Right cardiac atrium (tissue), 5 donors: Measurements from ENCODE around the gene TUBGCP5. TPM values are rescaled to one million over a fixed set of nuclear protein-coding genes. Genes with fewer than 3 reads are reported as not detected.
"Not testable (repeated sequence)": the region's sequence is repeated elsewhere in the genome, so short reads cannot be mapped to it uniquely, and the experiment has no call there.

Experiments used
- ATAC-seq, 2 donors: fragments of 200-7000 bp; cut with Tn5 transposase; one replicate each; pipeline versions ENCODE4 v1.8.0 to v1.9.1; 2020; ENCODE audit warnings: moderate library complexity in 2 of 2, mild to moderate bottlenecking in 1 of 2
- DNase-seq, 3 donors: peaks; one replicate each; pipeline ENCODE4 v3.0.0-alpha.2; 2020
- H3K27ac ChIP-seq: one replicate; pipeline ENCODE4 v1.5.1; 2013; ENCODE audit warnings: mild to moderate bottlenecking, low read length, control low read depth, moderate library complexity
- H3K27me3 ChIP-seq: one replicate; pipeline ENCODE4 v1.6.1; 2013; ENCODE audit not compliant: control insufficient read depth, insufficient read depth
- H3K4me1 ChIP-seq: one replicate; pipeline ENCODE4 v1.6.1; 2013; ENCODE audit warnings: low read length; ENCODE audit not compliant: control insufficient read depth, insufficient read depth
- H3K4me3 ChIP-seq: one replicate; pipeline ENCODE4 v1.5.1; 2013; ENCODE audit warnings: low read length, control low read depth
- H3K9me3 ChIP-seq: one replicate; pipeline ENCODE4 v1.6.1; 2013; ENCODE audit warnings: low read length; ENCODE audit not compliant: control insufficient read depth
- WGBS: extraction: QIAGEN DNeasy Blood & Tissue Kit; methylation state at CpG from one replicate; pipeline ENCODE4 v1.1.7; 2013; 5-methylcytosine and 5-hydroxymethylcytosine counted together
- intact Hi-C, 4 donors: fragments of 100-400 bp; cut with DNase I; formaldehyde crosslinking; loops; one replicate each; pipeline versions ENCODE4 v1.11.0 to v1.14.0; 2022 to 2023
- long read RNA-seq, 4 donors: library from polyadenylated mRNA; unstranded; transcript quantifications; one replicate each; pipeline ENCODE4 v2.0.0, GENCODE V29; 2020 to 2021
- polyA plus RNA-seq: library from polyadenylated mRNA; stranded (reverse); fragments of 200-250 nt; gene quantifications from one replicate; pipeline ENCODE4 v1.2.3, GENCODE V29; 2013
- total RNA-seq, 4 donors: library from RNA; stranded (reverse); fragmentation: NEBNext Ultra II Directional; extraction: Animal tissue kit (Norgen Biotek cat#: 25700); gene quantifications; one replicate each; pipeline ENCODE4 v1.2.1, GENCODE V29; 2021
- donor health status: healthy with polysubstance abuse.
- donor health status: DM: no; HTN: yes; CAD: no.
- donor health status: DM: no; HTN: no; CAD: no.
- donor health status: DM: no; HTN: yes; CAD: no; lungs with severe emphysema.
- donor health status: DM: yes; HTN: yes; CAD: no.

The TUBGCP5 gene
- total RNA-seq (10 to 100 TPM in 3 of 4 donors, 1 to 10 TPM in 1; 9.8 to 16.4 (median 11.9) TPM), polyA plus RNA-seq (6.5 TPM)
- long read RNA-seq, donor 1, transcript TUBGCP5-205 (23 exons, 3,849 nt) = major isoform, 7 of 15 reads
- long read RNA-seq, donor 1, partial matches to known transcripts = 6 of 15 reads
- long read RNA-seq, donor 1, other reads (novel, unspliced or antisense) = 1 of 15 reads
- long read RNA-seq, donor 2, partial matches to known transcripts = 1 of 5 reads
- long read RNA-seq, donor 2, other reads (novel, unspliced or antisense) = 1 of 5 reads
- long read RNA-seq, donor 3, transcript TUBGCP5-205 (23 exons, 3,849 nt) = major isoform, 6 of 34 reads
- long read RNA-seq, donor 3, partial matches to known transcripts = 22 of 34 reads
- long read RNA-seq, donor 3, other reads (novel, unspliced or antisense) = 6 of 34 reads
- long read RNA-seq, donor 4, partial matches to known transcripts = 3 of 12 reads
- long read RNA-seq, donor 4, other reads (novel, unspliced or antisense) = 5 of 12 reads

GRCh38 chr15:23039143-23039916 is at the start of gene TUBGCP5:
TUBGCP5 (minus strand) TSS chr15:23039569; CDS start chr15:23039543, 26 bp downstream.
- Histone ChIP-seq H3K27ac (peak within 1 kb of the TSS; percentile 90), H3K4me3 (peak within 1 kb of the TSS; percentile 96), H3K27me3 (no peaks in the 10 kb centered on the region), H3K4me1 (no peaks in the 10 kb centered on the region), H3K9me3 (no peaks in the 10 kb centered on the region)
- WGBS = under 1% methylated on average over 92 of the region's 92 CpGs
- intact Hi-C loops = no loop called here
- ATAC-seq (peak; percentile 98 to 99), DNase-seq (peak; percentile 99 to 100 (median 100))

- Histone ChIP-seq H3K9me3 (no peaks in the 10 kb centered on the region), H3K27ac (no peak overlapping the region), H3K4me1 (no peaks in the 10 kb centered on the region), H3K27me3 (no peaks in the 10 kb centered on the region), H3K4me3 (no peak overlapping the region)
- intact Hi-C loops = no loop called here
- WGBS = 84% methylated on average over 1 of the region's 1 CpG
- ATAC-seq (peak in 1 of 2 donors; percentile 86), DNase-seq (peak in 1 of 3 donors; percentile 59)
Observed at GRCh38 chr15:23083115-23083514, 43.7 kb upstream of the TUBGCP5 start.

- H3K4me1 ChIP-seq, intact Hi-C loops, DNase-seq, H3K27me3 ChIP-seq, H3K9me3 ChIP-seq, ATAC-seq, H3K4me3 ChIP-seq, H3K27ac ChIP-seq: not testable (repeated sequence)
- WGBS = 64% methylated on average over 8 of the region's 8 CpGs
Observed at GRCh38 chr15:23081996-23082737, 42.8 kb upstream of the TUBGCP5 start.

- Histone ChIP-seq H3K27ac (no peak overlapping the region), H3K4me1 (no peaks in the 10 kb centered on the region), H3K9me3 (no peaks in the 10 kb centered on the region), H3K27me3 (no peaks in the 10 kb centered on the region), H3K4me3 (no peak overlapping the region)
- DNase-seq = no peak
- peak in 1 of 2 donors; percentile 51 for ATAC-seq
- 48% methylated on average over 3 of the region's 3 CpGs for WGBS
- intact Hi-C loops = no loop called here
Observed at GRCh38 chr15:23081271-23081670, 41.9 kb upstream of the TUBGCP5 start.

- no peaks in the 10 kb centered on the region for H3K9me3 ChIP-seq
- no peaks in the 10 kb centered on the region for H3K4me1 ChIP-seq
- 50% methylated on average over 7 of the region's 7 CpGs for WGBS
- DNase-seq (no peak), ATAC-seq (no peak)
- no peak overlapping the region for H3K4me3 ChIP-seq
- no peak overlapping the region for H3K27ac ChIP-seq
- intact Hi-C loops = no loop called here
- H3K27me3 ChIP-seq = no peaks in the 10 kb centered on the region
Observed at GRCh38 chr15:23079766-23080165, 40.4 kb upstream of the TUBGCP5 start.

GRCh38 chr15:23075927-23076326 is 36.6 kb upstream of the TUBGCP5 start:
- Histone ChIP-seq H3K4me1 (no peaks in the 10 kb centered on the region), H3K27me3 (no peaks in the 10 kb centered on the region), H3K9me3 (no peaks in the 10 kb centered on the region), H3K27ac (no peak overlapping the region), H3K4me3 (no peak overlapping the region)
- intact Hi-C loops = no loop called here
- DNase-seq (no peak), ATAC-seq (no peak)
- 74% methylated on average over 4 of the region's 4 CpGs for WGBS

GRCh38 chr15:23074684-23075083 is 35.3 kb upstream of the TUBGCP5 start:
- Histone ChIP-seq H3K27me3 (no peaks in the 10 kb centered on the region), H3K4me3 (no peak overlapping the region), H3K27ac (no peak overlapping the region), H3K4me1 (no peaks in the 10 kb centered on the region), H3K9me3 (no peaks in the 10 kb centered on the region)
- no peak for DNase-seq
- WGBS = 78% methylated on average over 1 of the region's 1 CpG
- no peak for ATAC-seq
- intact Hi-C loops = no loop called here

GRCh38 chr15:23073890-23074646 is 34.7 kb upstream of the TUBGCP5 start:
- peak in 1 of 2 donors; percentile 41 for ATAC-seq
- WGBS = 63% methylated on average over 24 of the region's 24 CpGs
- Histone ChIP-seq H3K4me1 (no peaks in the 10 kb centered on the region), H3K4me3 (no peak overlapping the region), H3K27me3 (no peaks in the 10 kb centered on the region), H3K27ac (no peak overlapping the region), H3K9me3 (no peaks in the 10 kb centered on the region)
- intact Hi-C loops = no loop called here
- peak in 1 of 3 donors; percentile 42 for DNase-seq

GRCh38 chr15:23072633-23073032 is 33.3 kb upstream of the TUBGCP5 start:
- DNase-seq = no peak
- WGBS = 89% methylated on average over 1 of the region's 1 CpG
- intact Hi-C loops = no loop called here

GRCh38 chr15:23069496-23070166 is 30.3 kb upstream of the TUBGCP5 start:
- intact Hi-C loops = no loop called here
- WGBS = 90% methylated on average over 20 of the region's 20 CpGs

More at GRCh38 chr15:23072633-23073032, 33.3 kb upstream of the TUBGCP5 start:
- Histone ChIP-seq H3K27ac (no peak overlapping the region), H3K9me3 (no peaks in the 10 kb centered on the region), H3K4me1 (no peaks in the 10 kb centered on the region), H3K27me3 (no peaks in the 10 kb centered on the region), H3K4me3 (no peak overlapping the region)
- no peak for ATAC-seq

More at GRCh38 chr15:23069496-23070166, 30.3 kb upstream of the TUBGCP5 start:
- Histone ChIP-seq H3K27me3 (no peaks in the 10 kb centered on the region), H3K9me3 (no peaks in the 10 kb centered on the region), H3K4me1 (no peaks in the 10 kb centered on the region), H3K4me3 (no peak overlapping the region), H3K27ac (no peak overlapping the region)
- peak in 1 of 2 donors; percentile 21 for ATAC-seq
- DNase-seq = no peak
